Sciatic nerve (tissue), 2 donors: Measurements from ENCODE around the gene USP3. TPM values are rescaled to one million over a fixed set of nuclear protein-coding genes. Genes with fewer than 3 reads are reported as not detected.

Experiments
- ATAC-seq: fragments of 200-7000 bp; cut with Tn5 transposase; one replicate; pipeline ENCODE4 v1.9.1; 2020; ENCODE audit warnings: mild to moderate bottlenecking, moderate library complexity
- DNase-seq: peaks from one replicate; pipeline ENCODE4 v3.0.0-alpha.2; 2020; ENCODE audit warnings: low spot score
- intact Hi-C: fragments of 100-400 bp; cut with DNase I; formaldehyde crosslinking; loops from one replicate; pipeline ENCODE4 v1.14.2; 2022
- total RNA-seq: library from RNA; stranded (reverse); fragmentation: NEBNext Ultra II Directional; extraction: Animal tissue kit (Norgen Biotek cat#: 25700); gene quantifications from one replicate; pipeline ENCODE4 v1.2.1, GENCODE V29; 2021
- donor health status: DM: no; HTN: no; CAD: no.
- donor health status: DM: no; HTN: no; CAD: no.

USP3 gene
- total RNA-seq, 1 donor from 2014 or later = 58.2 TPM

DNA sequence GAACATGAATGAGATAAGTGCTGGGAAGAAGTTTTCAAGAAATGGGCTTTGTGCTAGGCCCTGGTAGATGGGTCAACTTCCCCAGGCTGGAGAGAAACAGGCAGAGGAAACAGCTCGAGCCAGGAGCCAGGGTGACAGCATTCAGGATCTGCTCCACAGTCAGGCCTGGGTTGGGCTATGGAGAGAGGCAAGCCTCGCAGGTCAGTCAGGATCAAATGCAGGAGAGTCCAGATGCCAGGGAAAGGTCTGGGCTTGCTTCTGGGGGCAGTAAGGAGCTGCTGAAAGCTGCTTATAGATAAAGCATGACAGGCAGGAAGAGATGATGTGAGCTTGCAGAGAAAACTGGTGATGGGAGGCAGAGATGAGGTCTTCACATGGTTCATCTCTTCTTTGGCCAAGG, 11.0 kb upstream of the USP3 start:
- DNase-seq (no peak), ATAC-seq (no peak)
- intact Hi-C loops = no loop called here

DNA sequence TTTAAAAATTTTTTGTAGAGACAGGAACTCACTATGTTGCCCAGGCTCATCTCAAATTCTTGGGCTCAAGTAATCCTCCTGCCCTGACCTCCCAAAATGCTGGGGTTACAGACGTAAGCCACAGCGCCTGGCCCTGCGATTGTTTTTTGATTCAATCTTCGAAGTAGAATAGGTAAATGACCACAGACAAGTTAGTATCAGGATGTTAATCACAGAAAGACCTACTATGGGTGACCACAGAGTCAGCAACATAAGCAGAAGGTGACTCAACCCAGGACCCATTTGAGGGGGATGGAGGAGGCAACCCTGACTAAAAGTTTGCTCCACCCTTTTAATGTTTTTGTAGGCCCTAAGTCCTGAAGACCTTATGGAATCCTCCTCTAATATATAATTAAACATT, 10.0 kb upstream of the USP3 start:
- intact Hi-C loops = no loop called here
- ATAC-seq (no peak), DNase-seq (no peak)

DNA sequence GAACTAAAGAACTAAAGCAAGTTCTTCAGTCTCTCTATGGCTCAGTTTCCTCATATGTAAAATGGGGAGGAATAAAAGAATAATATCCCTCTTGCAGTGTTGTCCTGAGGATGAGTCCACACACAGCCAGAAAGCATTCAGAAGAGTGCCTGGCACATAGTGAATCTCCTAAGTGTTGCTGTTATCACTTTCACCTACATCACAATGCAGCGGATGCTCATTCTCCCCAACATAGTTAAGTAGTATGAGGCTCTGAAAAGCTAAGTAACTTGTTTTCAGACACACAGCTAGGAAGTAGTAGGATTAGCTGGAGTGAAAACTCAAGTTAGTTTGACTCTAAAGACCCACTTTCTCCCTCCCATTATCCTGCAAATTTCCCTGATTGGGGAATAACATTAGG, 9.1 kb upstream of the USP3 start:
- DNase-seq (no peak), ATAC-seq (no peak)
- intact Hi-C loops = no loop called here

DNA sequence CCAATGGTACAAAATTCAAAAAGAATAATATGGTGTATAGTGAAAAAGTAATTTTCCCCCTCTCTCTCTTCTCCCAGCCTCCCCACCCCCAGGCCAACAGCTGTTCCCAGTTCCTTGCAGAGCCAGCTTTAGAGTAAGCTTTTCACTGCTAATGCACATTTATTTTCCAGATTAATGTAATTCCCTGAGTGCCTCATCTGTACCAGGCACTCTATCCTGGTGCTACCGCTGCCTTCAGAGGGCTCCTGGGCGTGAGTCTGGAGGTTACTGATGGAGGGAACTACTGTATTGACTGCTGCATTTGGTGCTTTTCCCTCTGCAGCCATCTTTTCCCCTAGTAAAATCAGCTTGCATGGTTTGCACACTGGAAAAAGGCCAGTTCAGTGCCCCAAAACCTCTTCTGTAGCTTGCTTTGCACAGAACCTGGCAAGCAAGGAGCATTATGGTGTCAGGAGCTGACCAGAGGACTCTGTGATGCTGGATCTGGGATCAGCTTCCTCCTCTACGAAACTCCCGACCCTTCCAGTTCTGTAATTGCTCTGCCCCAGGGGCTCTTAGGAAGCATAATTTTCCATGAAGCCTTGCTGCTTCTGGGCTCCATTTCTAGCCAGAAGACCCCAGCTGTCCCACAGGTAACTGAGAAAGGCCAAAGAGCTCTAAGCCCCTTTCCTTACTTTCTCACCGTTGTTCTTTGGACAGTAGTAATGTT, 8.5 kb upstream of the USP3 start:
- no peak for DNase-seq
- ATAC-seq = no peak
- intact Hi-C loops = no loop called here

DNA sequence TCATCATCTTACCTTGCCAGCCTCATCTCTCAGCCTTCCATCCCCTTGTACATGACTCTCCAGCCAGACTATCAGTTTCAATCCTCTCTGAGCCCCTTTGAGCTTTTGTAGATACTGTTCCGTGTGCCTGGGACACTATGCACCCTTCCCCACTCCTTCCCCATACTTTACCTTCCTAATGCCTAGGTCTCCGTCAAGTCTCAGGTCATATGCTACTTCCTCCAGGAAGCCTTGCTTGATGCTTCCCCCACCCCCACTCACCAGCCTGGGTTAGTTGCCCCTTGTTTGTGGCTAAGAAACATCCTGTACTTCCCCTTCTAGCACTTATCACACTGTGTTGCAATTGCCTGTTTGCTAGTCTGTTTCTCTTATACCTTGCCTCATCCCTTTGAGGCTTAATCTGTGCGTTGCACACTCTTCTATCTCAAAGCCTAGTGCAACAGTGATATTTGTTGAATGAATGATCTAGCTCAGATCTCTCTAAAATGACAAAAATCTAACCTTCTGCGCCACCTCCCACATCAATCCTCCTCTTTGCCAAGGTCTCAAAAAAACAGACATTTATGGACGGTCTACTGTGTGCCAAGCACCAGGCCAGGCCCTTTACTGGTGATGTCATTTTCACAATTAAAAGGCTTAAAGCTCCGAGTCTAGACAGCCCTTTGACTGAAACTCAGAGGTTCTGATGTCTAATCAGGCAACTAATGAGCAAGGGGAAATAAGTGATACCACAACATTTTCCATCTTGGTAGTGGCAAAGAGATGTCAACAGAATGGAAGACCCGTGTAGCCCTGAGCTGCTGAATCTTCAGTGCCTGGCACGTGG, 6.5 kb upstream of the USP3 start:
- peak; percentile 12 for ATAC-seq
- no peak for DNase-seq
- intact Hi-C loops = no loop called here

DNA sequence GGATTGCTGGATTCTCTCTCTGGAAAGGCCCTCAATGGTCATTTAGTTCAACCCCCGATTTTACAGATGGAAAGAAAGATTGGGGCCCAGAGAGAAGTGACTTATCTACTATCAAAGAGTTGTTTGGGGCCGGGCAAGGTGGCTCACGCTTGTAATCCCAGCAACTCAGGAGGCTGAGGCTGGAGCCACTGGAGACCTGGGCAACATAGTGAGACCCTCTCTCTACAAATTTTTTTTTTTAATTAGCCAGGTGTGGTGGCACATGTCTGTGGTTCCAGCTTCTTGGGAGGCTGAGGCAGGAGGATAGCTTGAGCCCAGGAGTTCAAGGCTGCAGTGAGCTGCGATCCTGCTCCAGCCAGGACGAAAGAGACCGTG, 5.2 kb upstream of the USP3 start:
- intact Hi-C loops = no loop called here
- no peak for ATAC-seq
- DNase-seq = no peak

DNA sequence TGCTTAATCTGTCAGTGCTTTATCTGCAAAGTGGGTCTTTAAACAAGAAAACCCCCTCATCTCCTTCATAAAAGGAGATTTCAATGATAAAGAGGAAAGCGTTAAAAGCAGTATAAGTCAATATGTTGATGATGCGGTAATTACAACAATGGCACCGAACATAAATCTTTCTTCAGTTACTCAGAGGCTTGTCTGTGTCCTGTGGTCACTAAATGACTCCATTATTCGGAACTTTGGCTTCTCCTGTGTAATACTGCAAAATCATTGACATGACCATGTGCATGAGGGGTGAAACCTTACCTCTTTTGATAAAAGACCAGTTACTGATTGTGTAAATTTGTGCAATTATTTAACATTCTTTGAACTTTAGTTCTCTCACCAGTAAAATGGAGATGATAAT, 4.8 kb upstream of the USP3 start:
- DNase-seq (no peak), ATAC-seq (no peak)
- intact Hi-C loops = loop anchor here (10.0 kb wide), 1 partner anchor 95 kb away; the partner anchor contains the start of gene FBXL22

DNA sequence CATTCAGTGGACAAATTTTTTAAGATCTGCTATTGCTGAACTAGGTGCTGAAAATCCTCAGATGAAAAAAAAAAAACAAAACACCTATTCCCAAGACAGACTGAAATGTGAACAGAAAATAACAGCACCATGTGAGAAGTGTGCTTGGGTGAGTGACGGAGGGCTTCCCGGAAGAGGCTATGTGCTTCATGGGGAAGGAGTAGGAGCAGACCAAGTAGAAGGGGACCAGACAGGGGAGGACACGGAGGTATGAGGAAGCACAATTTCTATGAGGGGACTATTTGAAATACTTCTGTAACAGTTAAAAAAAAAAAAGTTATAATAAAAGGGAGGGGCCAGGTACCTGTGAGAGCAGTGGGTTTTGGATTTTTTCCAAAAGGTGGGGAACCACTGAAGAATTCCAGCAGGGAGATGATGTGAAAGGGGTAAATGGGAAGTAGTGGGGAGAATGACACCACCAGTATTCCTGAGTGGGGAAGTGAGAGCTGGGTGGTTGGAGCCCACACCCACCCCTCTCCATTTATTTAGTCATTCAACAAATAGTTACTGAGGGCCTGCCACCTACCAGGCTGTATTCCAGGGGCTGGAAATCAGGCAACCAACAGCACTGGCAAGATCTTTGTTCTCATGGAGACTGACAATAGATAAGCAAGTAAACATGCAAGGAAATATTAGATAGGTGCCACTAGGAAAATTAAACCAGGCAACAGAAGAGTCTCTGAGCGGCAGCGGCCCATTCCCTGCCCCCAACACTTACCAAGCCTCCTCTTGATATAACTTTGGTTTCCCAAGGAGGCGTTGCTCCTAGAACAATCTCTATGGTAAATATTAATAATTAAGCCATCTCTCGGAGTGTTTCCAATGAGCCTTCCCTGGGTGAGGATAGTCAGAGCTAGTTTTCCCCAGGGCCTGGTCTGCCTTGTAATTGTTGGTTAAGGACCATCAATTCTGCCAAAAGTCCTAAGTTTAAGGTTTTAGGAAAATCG, 3.8 kb upstream of the USP3 start:
- ATAC-seq (no peak), DNase-seq (no peak)
- intact Hi-C loops = loop anchor here (10.0 kb wide), 1 partner anchor 94 kb away; the partner anchor contains the start of gene FBXL22

DNA sequence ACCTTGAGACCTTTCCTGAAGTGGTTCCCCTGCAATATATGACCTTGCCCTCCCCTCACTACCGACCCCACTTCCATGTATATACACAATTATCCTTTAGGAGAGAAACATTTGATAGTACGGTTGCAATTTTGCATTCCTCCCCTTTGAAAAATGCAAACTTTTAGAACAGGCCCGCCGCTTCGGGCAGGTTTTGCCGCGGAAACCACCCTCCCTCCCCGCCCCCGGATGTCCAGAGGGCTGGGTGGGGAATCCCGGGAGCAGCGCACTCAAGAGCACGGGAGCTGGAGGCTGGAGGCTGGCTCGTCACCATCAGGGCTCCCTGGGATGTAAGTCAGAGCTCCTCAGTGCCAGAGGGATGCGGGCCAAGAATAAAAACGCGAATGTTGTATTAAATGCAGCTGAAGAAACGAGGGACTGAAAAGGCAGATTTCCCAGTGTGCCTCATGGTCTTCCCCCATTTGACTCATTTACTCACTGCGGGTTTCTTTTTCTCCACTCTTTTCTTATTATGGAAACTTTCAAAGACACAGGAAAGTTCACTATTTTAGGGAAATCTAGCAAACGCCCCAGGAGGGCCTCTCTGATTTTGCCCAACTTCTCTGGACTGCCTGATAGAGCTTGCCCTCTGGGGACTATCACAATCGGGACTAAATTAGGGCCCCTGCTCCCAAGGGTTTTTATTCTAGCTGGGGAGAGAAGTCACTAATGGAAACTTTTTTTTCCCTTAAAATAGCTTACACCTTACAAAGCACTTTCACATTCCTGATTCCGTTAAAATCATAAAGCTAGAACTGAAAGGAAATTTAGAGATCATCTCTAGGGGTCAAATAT, 2.9 kb upstream of the USP3 start:
- intact Hi-C loops = loop anchor here (10.0 kb wide), 1 partner anchor 93 kb away; the partner anchor contains the start of gene FBXL22
- ATAC-seq = peak; percentile 40
- DNase-seq = peak; percentile 86

DNA sequence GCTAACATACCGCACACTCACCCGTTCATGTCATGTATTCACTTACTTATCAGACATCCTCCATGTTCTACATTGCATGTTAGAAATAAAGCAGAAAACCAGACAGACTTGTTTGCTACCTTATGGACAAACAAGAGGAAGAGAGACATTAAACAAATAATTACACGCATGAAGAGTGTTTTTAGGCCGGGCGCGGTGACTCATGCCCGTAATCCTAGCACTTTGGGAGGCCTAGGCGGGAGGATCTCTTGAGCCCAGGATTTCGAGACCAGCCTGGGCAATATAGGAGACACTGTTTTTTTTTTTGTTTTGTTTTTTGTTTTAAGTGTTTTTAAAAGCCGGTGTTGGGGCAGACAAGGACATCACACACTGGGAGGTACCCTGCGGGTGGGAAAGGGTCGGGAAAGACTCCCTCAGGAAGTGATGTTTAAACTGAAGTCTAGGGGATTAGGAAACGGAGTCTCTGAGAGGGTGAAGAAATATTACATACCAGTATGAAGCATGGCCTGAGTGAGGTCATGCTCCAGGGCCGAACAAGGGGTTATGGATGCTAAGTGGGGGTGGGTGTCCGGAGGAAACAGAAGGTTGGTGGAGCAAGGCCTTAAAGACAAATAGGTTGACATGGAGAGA, 2.1 kb upstream of the USP3 start:
- no peak for ATAC-seq
- DNase-seq = no peak
- intact Hi-C loops = loop anchor here (10.0 kb wide), 1 partner anchor 93 kb away; the partner anchor contains the start of gene FBXL22

DNA sequence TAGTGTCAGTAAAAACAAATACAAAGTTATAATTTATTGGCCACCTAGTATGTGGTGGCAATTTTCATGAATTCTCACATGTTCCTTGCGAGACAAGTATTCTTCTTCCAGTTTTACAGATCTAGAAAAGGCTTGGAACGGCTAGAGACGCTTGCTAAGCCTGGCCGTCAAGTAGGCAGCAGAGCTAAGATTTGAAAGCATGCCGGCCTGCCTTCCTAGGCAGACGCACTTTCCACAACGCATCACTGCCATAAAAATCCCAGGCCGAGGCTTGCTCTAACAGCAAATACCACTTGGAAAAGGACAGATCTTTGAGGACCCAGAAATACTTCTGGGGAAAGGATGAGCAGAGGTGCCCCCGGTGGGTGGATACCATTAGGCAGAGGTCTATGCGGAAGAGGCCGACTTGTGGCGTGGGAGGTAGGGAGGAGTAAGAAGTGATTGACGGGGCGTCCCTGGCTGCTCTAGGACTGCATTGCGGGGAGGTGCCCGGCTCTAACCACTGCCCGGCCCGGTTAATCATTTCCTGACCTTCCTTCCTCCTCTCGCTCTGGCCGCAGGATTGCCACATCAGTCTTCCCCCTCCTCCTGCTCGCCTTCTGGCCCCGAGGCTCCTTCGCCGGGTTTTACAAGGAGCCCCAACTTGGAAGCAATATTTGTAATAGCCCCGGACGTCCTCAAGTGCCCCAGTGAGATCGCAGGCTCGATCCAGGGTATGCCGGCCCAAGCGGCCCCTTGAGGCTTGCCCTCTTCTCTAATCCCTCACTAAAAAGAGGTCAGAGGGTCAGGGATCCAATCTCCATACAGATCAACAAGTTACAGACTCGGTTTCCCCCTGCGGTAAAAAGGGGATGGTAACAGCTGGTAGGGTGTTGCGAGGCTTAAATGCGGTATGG, 1.3 kb upstream of the USP3 start:
- intact Hi-C loops = loop anchor here (10.0 kb wide), 1 partner anchor 92 kb away; the partner anchor contains the start of gene FBXL22
- peak; percentile 79 for ATAC-seq
- DNase-seq = peak; percentile 92

DNA sequence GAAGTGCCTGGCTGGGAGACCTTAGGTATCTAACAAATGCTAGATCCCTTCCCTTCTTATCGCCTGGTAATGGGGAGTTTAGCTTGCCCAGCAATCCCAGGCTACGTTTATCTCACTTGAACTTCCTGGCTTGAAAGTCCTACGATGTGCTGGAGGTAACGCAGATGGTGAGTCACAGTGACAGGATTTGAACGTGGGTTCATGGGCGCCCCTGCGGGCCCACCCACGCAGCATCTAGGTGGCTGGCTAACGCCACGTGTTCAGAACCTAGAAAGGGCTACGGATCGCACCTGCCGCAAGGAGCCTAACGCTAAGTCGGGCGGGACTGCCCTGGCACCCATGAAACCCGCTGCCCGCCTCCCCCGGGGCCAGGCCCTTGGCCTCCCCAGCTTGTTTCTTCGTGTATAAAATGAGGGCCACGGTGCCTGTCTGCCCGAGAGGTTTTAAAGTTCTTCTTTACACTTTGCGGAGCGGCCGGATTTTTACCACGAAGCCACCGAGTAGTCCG, 600 bp upstream of the USP3 start:
- intact Hi-C loops = loop anchor here (10.0 kb wide), 1 partner anchor 91 kb away; the partner anchor contains the start of gene FBXL22
- DNase-seq = no peak
- peak; percentile 56 for ATAC-seq

DNA sequence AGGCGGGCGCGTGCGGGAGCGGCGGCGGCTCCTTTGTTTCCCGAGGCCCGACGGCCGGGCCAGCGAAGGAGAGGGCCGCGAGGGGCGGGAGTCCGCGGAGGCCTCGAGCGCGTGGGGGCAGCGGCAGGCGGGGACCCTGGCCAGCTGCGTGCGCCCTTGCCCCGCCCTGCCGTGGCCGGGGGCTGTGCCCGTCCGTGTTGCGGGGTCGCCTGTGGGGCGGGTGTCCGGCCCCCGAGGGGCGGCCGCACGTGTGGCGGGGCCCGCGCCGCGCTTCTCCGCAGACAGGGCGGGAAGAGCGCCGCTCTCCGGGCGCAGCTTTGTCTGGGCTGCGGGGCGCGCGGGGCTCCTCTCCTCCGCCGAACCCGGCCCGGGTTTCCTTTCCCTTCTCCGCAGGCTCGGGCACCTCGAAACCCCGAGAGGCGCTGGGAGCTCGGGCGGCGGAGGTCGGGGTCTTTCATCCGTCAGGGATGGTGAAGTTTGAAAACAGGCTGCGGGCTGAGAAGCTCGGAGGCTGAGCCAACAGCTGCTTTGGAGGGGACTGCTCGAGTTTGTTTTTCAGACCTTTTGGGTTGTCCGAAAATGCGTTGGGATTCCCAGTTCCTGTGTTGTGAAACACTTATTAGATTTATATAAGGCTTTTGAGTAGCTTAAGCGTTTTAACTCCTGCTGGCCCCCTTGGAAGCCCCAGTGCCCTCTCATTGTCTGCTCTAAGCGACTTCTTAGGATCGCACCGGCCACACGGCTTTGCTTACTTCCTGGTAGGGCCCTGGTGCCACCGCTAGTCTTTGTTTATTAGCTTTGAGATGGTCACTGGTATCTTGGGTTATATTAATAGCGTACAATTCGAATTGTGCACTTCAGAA, 817 bp downstream of the USP3 start:
- intact Hi-C loops = loop anchor here (10.0 kb wide), 1 partner anchor 90 kb away; the partner anchor contains the start of gene FBXL22
- ATAC-seq (no peak), DNase-seq (peak; percentile 75)

DNA sequence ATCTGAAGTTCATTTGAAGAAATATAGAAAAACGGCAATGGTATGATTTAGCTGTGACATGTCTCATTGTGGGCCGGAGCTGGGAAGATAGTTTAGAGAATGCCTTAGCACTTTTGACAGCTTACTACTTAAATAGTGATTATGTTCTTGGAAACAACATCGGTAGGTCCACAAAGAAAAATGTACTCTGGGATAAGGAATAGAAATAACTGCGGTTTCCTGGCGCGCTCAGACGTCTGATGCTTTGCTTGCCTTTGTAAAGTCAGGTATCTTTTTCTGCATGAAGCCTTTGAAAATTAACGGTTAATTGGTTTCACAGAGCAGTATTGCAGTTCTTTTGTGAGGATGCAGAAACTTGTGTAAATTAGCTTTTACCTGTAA, 1.4 kb downstream of the USP3 start:
- DNase-seq (no peak), ATAC-seq (no peak)
- intact Hi-C loops = loop anchor here (10.0 kb wide), 1 partner anchor 89 kb away; the partner anchor contains the start of gene FBXL22

DNA sequence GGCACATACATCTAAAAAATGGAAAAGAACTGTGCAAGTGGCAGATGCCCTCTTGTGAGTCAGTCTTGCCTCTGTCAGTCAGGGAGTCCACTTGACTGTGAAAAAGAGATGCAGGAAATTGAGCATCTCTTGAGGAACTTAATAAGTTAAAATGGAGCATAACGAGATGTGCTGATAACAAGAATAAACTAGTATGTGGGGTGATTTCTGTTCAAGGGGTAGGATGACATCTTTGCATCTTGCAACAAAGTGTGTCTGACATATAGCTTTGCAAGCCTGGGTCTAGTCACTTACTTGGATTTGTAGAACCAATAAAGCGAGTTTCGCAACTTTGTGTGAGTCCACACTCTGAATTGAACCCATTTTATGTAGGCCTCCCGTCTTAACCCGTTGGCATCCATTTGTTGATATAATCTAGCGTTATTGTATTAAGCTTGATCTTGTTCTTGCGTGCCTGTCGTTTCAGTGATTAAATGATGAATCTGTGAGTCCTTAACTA, 2.2 kb downstream of the USP3 start:
- no peak for ATAC-seq
- intact Hi-C loops = loop anchor here (10.0 kb wide), 1 partner anchor 88 kb away; the partner anchor contains the start of gene FBXL22
- no peak for DNase-seq
